T-helper 1 cell treated with Interleukin-12 subunit alpha and Interleukin-12 subunit beta and Interleukin-4 antibody, amounts not matched to agents 30 ng/mL and 1 ng/mL, for 36 hours (primary cell): Measurements from ENCODE around the gene IL4I1. TPM values are rescaled to one million over a fixed set of nuclear protein-coding genes. Genes with fewer than 3 reads are reported as not detected.

Source experiments
- total RNA-seq: library from RNA; stranded (reverse); gene quantifications from 2 replicates; pipeline ENCODE4 v1.2.3, GENCODE V29; 2022

Gene IL4I1
- total RNA-seq, 1 donor from 2014 or later, result 10.4 TPM

Other genes starting within 250 kb of the IL4I1 start
- 151 and 158 TPM in 2 replicates for gene IRF3, start 231.0 kb downstream of the IL4I1 start, total RNA-seq
- gene BCL2L12, start 231.0 kb downstream of the IL4I1 start, total RNA-seq, result 58.4 and 62.9 TPM in 2 replicates
- gene PRMT1, start 219.6 kb downstream of the IL4I1 start, total RNA-seq, result 186 and 189 TPM in 2 replicates
- gene ADM5, start 207.3 kb downstream of the IL4I1 start, total RNA-seq, result 3.9 and 4.4 TPM in 2 replicates
- 4.3 and 5.1 TPM in 2 replicates for gene CPT1C, start 205.8 kb downstream of the IL4I1 start, total RNA-seq
- 3.5 and 4.0 TPM in 2 replicates for gene TSKS, start 133.6 kb downstream of the IL4I1 start, total RNA-seq
- gene AP2A1, start 129.9 kb downstream of the IL4I1 start, total RNA-seq, result 72.1 and 74.0 TPM in 2 replicates
- gene FUZ, start 83.6 kb downstream of the IL4I1 start, total RNA-seq, result 10.0 and 11.7 TPM in 2 replicates
- gene MED25, start 78.6 kb downstream of the IL4I1 start, total RNA-seq, result 57.8 and 59.5 TPM in 2 replicates
- 77.9 and 85.2 TPM in 2 replicates for gene PTOV1, start 45.7 kb downstream of the IL4I1 start, total RNA-seq
- gene PNKP, start 29.3 kb downstream of the IL4I1 start, total RNA-seq, result 178 and 185 TPM in 2 replicates
- gene AKT1S1, start 19.5 kb downstream of the IL4I1 start, total RNA-seq, result 20.1 and 20.4 TPM in 2 replicates
- 41.2 and 46.3 TPM in 2 replicates for gene TBC1D17, start 19.2 kb downstream of the IL4I1 start, total RNA-seq
- gene ATF5, start 32.3 kb upstream of the IL4I1 start, total RNA-seq, result 20.5 and 22.8 TPM in 2 replicates
- gene NUP62, start 32.6 kb upstream of the IL4I1 start, total RNA-seq, result 149 and 155 TPM in 2 replicates
- not detected in 2 replicates for gene SIGLEC11, start 64.3 kb upstream of the IL4I1 start, total RNA-seq
- 73.2 and 80.2 TPM in 2 replicates for gene VRK3, start 128.5 kb upstream of the IL4I1 start, total RNA-seq
- gene ZNF473, start 129.1 kb upstream of the IL4I1 start, total RNA-seq, result 9.6 and 10.4 TPM in 2 replicates